GM19438 (cell line): ENCODE measurements around the gene TBX1.

ENCODE experiments used
- ATAC-seq: cut with Tn5 transposase; IDR thresholded peaks from one replicate; pipeline ENCODE4 v1.9.1; 2021; ENCODE audit warnings: low read depth; ENCODE audit not compliant: unreplicated experiment

The TBX1 gene

GRCh38 chr22:19809741-19810140 lies 49.2 kb downstream of the TBX1 start:
- no peak for ATAC-seq

DNA sequence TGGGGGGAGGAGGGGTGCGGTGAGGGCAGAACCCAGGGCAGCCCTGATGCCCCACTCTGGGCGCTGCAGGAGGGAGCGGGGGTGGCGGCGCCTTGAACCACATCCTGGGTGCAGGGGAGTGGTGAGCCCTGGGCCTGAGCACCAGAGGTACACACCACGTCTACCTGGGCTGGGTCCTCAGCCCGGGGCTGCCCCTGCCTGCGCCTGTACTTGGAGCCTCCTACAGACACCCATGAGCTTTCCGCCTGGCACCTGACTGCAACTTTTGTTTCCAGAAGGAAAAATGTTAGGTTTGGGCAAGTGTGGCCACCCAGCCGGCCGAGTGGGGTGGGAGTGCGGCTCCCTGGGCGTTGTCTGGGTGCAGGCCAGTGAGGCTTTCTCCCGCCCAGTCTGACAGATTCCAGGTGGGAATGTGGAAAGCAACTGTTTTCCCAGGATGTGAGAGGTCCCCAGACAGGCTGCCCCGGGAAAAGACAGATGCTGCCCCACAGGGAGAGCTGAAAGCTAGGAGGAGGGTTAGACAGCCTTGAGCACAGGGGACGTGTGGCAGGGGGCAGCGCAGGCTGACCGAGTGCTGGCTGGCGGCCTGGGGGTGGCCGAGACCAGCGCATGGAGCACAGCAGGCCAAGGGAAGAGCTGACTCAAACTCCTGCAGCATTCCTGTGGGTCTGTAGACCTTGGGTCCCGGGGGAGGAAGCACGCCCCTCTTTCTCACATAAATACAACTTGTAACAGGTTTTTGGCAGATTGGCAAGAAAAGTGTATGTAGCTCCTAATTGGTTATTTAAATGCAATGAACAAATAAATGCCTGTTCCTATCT lies 50.0 kb downstream of the TBX1 start:
- ATAC-seq = no peak

GRCh38 chr22:19811211-19811621 lies 50.6 kb downstream of the TBX1 start:
- ATAC-seq = no peak

- no peak for ATAC-seq
Observed at GRCh38 chr22:19811811-19812771, 51.5 kb downstream of the TBX1 start.

- ATAC-seq = no peak
Observed at GRCh38 chr22:19812910-19813309, 52.3 kb downstream of the TBX1 start.

- no peak for ATAC-seq
Observed at GRCh38 chr22:19814428-19814827, 53.9 kb downstream of the TBX1 start.

- no peak for ATAC-seq
Observed at GRCh38 chr22:19815093-19815822, 54.7 kb downstream of the TBX1 start.

DNA sequence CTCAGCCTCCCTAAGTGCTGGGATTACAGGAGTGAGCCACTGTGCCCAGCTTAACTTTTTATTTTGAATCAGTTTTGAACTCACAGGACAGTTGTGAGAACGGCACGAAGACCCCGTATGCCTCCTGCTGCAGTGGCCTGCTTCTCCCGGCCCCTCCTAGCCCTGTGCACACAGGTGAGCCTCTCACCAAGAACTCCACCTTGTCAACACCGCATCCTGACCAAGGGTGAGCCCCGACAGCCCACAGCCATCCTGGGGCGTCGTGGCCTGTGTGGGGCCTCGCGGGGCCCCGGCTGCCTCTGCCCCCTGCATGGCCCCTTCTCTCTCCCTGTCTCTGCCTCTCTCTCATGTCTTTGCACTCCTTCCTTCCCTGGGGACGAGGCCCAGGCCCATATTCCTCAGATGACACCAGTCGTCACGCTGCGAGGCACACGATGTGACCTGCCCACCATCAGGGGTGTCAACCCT lies 55.3 kb downstream of the TBX1 start:
- ATAC-seq = no peak

DNA sequence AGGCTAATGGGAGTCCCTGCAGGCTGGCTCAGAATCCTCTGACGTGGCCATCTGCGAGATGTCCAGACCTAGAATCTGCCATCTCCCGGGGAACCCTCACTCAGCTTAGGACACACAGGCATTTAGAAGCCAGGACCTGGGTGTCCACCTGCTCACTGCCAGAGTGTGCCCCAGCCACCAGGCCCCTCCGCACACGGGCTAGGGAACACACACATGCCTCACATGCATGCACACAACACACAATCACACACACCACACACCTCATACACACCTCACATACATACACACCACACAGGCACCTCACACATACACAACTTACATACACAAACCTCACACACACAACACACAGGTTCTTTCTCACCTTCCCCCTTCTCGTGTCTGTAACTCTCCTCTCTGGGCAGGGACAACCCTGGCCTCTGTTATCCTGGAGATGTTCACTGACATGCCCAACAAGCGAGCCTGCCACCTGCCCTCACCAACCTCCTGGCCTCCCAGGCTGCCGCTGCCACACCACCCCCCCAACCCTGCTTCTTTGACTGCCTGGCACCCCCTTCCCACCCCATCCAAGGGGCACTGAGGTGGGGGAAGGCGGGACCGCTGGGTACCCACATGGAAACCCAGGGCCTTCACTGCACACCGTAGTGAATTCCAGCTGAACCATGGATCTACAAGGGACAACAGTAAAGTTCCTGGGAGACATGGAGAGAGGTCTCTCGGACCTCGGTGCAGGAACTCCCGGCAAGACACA lies 56.0 kb downstream of the TBX1 start:
- no peak for ATAC-seq
